Germinal center (tissue), 1 donor: ENCODE measurements around the gene GEN1.
A peak's percentile ranks its signal among the peaks of the same experiment; 100 is the strongest.

Experiments
- DNase-seq: peaks from one replicate; pipeline ENCODE4 v3.0.0; 2012; ENCODE audit warnings: mixed read lengths, low spot score

The GEN1 gene

DNA sequence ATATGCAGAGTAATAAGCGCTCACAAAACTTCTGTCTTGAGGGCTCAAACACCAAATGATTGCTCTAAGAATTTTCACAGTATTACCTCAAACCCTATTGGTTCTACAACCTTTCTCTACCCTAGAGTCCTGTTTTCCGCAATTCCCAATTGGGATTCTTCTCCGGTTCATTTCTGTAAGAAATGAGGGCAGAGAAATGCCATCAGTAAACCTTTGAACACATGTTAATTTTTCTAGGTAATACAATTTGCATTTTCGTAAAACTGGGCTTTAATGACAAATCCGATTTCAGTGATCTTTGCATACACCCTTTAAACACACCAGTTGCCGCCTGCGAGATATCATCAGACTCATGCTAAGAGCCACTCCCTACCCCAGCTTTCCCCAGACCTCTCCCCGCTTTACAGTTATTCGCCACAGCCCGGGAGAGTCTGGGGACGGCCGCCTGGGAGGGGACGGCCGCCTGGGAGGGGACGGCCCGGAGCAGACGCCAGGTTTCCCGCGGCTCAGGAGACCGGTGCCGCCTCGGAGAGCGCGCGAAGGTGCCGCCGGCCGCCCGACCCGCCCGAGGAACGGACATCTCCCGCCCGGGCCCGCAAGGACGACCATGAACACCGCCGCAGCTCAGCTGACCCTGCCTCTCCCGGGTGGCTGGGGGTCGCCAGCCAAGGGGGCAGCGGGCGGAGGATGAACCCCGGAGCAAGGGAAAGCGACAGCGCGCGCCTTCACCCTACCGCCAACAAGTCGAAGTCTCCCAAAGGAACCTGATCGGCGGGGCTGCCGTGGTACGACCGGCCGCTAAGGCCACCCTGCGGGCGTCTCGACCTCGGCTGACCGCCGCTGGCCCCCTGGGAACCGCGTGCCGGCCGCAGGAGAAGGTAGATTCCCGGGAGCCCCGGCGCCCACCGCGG, 791 bp upstream of the GEN1 start:
- peak; percentile 63 for DNase-seq

DNA sequence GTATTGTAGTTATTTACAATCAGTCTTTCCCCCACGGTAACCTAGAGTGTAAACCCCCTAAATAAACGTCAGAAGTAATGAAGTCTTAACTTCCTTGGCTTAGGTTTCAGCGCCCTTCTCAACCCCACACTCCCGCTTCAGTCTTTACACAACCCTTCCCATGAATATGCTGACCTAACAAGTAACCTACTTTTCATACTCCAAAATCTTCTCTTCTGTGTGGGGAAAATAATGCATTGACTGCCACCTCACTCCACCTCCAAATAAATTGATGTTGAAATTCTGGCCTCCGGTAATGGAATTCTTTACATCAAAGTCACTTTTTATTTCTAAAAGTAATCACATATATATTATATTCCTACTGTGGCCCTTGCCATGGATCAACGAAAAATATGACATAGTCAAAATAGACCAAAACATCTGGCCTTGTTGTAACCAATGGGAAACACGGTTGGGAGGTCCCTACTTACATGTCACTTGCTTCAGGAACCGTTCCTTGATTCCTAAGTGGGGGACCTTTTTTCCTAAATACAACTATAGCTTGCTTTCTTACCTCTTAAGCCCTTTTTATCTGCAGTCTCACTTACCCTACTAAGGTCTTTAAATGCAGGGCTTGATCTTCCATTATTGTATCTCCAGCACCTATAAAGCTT, 961 bp downstream of the GEN1 start:
- no peak for DNase-seq

- no peak for DNase-seq
These were observed 2.7 kb downstream of the GEN1 start for GRCh38 chr2:17756668-17757067.

DNA sequence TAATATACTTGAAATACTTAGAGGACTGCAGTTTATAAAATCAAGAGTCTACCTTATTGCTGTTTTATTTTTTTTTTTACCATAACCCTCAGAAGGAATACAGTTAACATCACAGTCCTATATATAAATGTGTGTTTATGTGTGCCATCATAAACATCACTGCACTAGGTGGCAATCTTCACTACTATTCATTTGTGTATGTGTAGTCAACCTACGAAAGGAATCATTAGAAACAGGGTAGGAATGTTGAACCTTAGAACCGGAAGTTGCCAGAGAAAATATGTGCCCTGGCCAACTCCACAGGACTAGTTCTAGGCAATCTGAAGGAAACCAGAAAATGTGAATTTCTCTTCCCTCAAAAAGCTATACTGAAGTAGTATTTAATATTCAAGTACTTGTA, 3.4 kb downstream of the GEN1 start:
- DNase-seq, result no peak

DNA sequence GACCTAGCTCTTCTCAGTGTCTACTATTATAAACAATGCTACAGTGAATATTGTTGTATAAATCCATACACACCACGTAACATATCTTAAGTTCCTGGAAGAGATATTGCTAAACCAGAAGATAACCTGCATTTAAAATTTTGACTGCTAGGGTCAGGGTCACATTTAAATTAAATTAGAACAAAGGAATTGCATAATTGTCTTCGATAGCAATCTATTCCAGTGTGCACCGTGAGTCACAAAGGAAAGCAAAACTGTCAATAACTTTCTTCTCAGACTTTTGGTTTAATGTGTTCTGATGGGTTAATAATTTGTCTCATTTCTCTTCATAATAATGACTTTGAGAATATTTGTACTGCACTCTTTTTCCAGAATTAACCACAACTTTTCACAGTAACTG, 4.2 kb downstream of the GEN1 start:
- no peak for DNase-seq

- DNase-seq, result no peak
These were observed 5.9 kb downstream of the GEN1 start for GRCh38 chr2:17759805-17760204.

GRCh38 chr2:17762451-17762850, 8.5 kb downstream of the GEN1 start:
- no peak for DNase-seq

- no peak for DNase-seq
These were observed 9.8 kb downstream of the GEN1 start for GRCh38 chr2:17763641-17764333.

DNA sequence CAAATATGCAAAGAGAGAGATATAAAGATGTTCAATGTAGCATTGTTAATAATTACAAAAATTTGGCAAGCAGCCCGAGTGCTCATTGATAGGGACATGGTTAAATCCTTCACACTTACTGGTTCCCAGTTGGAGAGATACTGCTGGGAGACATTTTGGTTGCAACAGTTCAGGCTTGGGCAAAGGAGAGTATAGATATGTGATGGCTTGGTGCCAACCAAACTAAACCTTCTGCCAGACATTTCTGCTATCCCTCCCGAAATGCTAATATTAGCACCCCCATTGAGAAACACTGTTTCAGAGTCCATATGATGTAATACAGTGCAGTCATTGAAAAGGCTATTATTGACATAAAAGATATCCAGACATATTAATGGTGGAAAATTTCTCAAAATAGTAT, 11.5 kb downstream of the GEN1 start:
- DNase-seq, result no peak

DNA sequence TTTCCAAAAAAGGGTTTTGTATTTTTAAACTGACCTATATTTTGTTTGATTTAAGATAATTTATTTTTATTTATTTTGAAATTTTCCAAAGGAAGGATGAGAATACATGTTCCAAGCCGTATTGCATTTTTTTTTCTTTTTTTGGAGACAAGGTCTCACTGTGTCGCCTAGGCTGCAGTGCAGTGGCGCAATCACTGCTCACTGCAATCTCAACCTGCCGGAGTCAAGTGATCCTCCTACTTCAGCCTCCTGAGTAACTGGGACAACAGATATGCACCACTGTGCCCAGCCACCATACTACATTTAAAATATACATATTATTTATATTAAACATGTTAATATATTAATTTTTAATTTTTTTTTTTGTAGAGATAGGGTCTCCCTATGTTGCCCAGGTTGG, 15.0 kb downstream of the GEN1 start:
- no peak for DNase-seq

GRCh38 chr2:17771956-17772355, 18.0 kb downstream of the GEN1 start:
- no peak for DNase-seq

DNA sequence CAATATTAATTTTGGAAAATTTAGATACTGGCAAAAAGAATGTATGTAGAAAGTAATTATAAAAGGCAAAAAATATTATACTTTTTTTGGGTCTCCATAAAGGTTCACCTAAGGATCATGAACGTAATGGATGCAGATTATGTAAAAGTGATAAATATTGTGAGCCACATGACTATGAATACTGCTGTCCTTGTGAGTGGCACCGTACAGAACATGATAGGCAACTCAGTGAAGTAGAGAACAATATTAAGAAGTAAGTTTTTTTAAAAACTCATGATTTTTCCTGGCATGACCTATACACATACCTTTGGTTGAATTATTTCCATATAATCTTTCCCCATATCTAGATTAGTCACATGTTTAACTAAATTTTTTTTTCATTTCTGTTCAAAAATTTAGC, 18.6 kb downstream of the GEN1 start:
- no peak for DNase-seq

DNA sequence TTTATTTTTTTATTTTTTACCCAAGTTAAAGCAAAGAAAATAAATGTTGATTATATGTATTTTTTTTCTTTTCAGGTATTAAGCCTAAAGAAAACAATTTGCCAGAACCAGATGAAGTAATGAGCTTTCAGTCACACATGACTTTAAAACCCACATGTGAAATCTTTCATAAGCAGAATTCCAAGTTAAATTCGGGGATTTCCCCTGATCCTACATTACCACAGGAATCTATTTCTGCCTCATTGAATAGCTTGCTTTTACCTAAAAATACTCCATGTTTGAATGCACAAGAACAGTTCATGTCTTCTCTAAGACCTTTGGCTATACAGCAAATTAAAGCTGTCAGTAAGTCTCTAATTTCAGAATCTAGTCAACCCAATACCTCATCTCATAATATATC, 26.6 kb downstream of the GEN1 start:
- no peak for DNase-seq

- DNase-seq, result no peak
These were observed 27.5 kb downstream of the GEN1 start for GRCh38 chr2:17781482-17781881.

DNA sequence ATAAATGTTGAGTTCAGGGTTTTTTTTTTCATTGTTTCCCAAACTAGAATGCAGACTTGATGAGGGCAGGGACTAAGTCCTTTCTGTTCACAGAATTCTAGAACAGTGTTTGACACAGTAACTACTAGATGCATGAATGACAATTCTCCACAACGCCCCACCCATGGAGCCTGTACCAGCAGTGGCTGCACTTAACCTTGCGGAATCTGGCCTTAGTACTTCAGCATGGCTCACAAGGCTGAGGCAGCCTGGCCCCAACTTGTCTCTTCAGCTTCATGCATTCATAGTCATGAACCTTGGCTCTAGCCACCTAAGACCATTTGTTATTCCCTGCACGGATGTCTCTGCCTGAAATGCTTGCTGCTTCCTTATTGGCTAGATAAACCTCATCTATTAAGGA, 32.8 kb downstream of the GEN1 start:
- DNase-seq, result no peak

- DNase-seq, result no peak
These were observed 34.8 kb downstream of the GEN1 start for GRCh38 chr2:17788773-17789172.

- DNase-seq, result no peak
These were observed 36.6 kb downstream of the GEN1 start for GRCh38 chr2:17790536-17790935.

- DNase-seq, result no peak
These were observed 37.3 kb downstream of the GEN1 start for GRCh38 chr2:17791121-17791816.

DNA sequence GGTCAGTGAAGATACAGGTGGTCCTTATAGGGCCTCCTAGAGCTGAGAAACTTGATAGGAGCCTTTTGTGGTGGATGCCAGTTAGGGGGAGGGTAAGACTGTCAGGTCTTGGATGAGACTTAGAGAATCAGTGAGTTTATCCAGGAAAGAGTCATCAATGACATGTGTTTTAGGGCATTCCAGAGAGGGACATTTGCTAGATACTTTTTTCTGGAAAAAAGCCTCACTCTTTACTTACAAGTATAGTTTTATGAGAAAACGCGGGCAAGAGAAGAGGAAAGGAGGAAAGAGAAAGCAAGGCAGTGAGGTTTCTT, 37.8 kb downstream of the GEN1 start:
- DNase-seq, result no peak

- DNase-seq, result no peak
These were observed 38.6 kb downstream of the GEN1 start for GRCh38 chr2:17792515-17792914.

GRCh38 chr2:17793296-17793695, 39.4 kb downstream of the GEN1 start:
- no peak for DNase-seq

- DNase-seq, result no peak
These were observed 39.9 kb downstream of the GEN1 start for GRCh38 chr2:17793803-17794354.
